ENCODE measurements around the gene LARGE2. TPM values are rescaled to one million over a fixed set of nuclear protein-coding genes. Genes with fewer than 3 reads are reported as not detected.

The LARGE2 gene
- not detected in 2 replicates for total RNA-seq (2014; rRNA removed; shearing (Covaris generic))
- not detected in 2 replicates for polyA plus RNA-seq (2016; fragmentation: Nextera tagmentation; extraction: Ambion mirVana)

DNA sequence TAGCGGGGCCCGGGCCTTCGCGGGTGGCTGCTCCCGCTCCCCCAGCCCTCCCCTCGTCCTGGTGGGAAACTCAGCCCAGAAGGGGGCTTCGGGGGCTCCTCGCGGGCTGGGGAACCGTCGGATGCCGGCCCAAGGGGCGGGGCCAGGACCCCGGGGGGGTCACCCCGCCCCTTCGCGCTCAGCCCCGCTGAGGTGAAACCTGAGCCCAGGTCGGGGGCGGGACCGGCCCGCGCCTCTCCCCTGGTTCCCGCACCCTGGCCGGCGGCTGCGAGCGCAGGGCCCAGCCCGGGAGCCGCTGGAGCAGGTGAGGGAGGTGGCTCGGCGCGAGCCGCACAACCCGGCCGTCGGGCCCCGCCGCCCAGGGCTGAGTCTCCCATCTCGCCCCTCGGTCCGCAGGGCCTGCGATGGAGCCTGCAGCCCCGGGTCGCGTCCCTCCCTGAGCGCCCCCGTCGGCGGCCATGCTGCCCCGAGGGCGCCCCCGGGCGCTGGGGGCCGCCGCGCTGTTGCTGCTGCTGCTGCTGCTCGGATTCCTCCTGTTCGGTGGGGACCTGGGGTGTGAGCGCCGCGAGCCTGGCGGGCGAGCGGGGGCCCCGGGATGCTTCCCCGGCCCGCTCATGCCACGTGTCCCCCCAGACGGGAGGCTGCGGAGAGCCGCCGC lies at the start of gene LARGE2:
TSS of gene LARGE2 (plus strand) at position 232 of the 658 bp plus-strand sequence. CDS start at position 459, 227 bp downstream.
- Histone ChIP-seq H3K27me3 (replicated peaks; ENCODE audit: insufficient read depth) (peaks cover 12% of the 10 kb centered on the region), H2AFZ (0 out of 2 replicates have a peak within 1 kb of the TSS, but pooled peaks have one; percentile 2), H3K9me3 (ENCODE audit: low read depth) (no peaks in the 10 kb centered on the region), H3F3A (ENCODE audit: insufficient read depth) (no peaks in the 10 kb centered on the region), H3K4me2 (ENCODE audit: unreplicated experiment) (no peak within 1 kb of the TSS), H3K9me2 (ENCODE audit: insufficient read depth) (no peaks in the 10 kb centered on the region), H3K36me3 (ENCODE audit: low read depth) (no peaks in the 10 kb centered on the region), H3K9ac (no peak within 1 kb of the TSS), H3K4me3 (no peak within 1 kb of the TSS), H3K79me2 (ENCODE audit: insufficient read depth) (peaks cover 1% of the 10 kb centered on the region), H3K4me1 (ENCODE audit: insufficient read depth) (no peaks in the 10 kb centered on the region), H4K20me1 (ENCODE audit: insufficient read depth) (no peaks in the 10 kb centered on the region), H3K27ac (no peak within 1 kb of the TSS)
- in situ Hi-C loops (cut with MboI): no loop called here
- WGBS, 2 experiments (ENCODE audit: low coverage in 1 of 2, low lambda C conversion rate in 2 of 2, missing lambda C conversion rate in 2 of 2): 9 to 10% methylated on average over 29 to 35 of the region's 73 CpGs
- no peak for DNase-seq
- no peak for TF ChIP-seq EZH2 (IDR thresholded peaks at IDR 0.05; ENCODE audit: insufficient read depth, poor library complexity, severe bottlenecking)
- TF ChIP-seq EZH2phosphoT487 (IDR thresholded peaks at IDR 0.05; ENCODE audit: insufficient read depth, low read depth): 0 out of 2 replicates have a peak, but pooled peaks have one; percentile 46

DNA sequence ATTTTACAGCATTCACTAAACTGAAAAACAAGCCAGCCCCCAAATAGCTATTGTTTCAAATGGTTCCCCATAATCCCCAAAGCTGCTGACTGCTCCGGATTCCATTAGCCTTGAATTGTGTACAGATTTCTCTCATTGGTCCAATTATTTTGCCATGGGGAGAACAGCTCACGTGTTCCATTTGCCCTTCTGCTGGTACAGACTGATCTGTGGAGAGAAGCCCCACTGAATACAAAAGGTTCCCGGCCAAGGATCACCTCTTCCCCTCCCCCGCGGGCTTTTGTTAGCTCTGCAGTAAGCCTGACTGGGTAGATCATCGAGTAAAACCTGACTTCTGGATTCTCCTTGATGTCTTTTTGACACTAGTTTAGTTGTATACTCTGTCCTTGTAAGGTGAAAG lies 46.1 kb upstream of the LARGE2 start:
- WGBS, 2 experiments (ENCODE audit: low coverage in 1 of 2, low lambda C conversion rate in 2 of 2, missing lambda C conversion rate in 2 of 2): 65% methylated on average over 6 of the region's 6 CpGs
- Histone ChIP-seq H4K20me1 (ENCODE audit: insufficient read depth) (no peaks in the 10 kb centered on the region), H3K27ac (no peak overlapping the region)

GRCh38 chr11:45877221-45877620 lies 45.2 kb upstream of the LARGE2 start:
- Histone ChIP-seq H2AFZ (no peak overlapping the region), H3K27me3 (replicated peaks; ENCODE audit: insufficient read depth) (no peaks in the 10 kb centered on the region), H3K36me3 (ENCODE audit: low read depth) (peaks cover 4% of the 10 kb centered on the region), H3K79me2 (ENCODE audit: insufficient read depth) (no peaks in the 10 kb centered on the region), H4K20me1 (ENCODE audit: insufficient read depth) (no peaks in the 10 kb centered on the region), H3K4me2 (ENCODE audit: unreplicated experiment) (no peak overlapping the region), H3K9me3 (ENCODE audit: low read depth) (no peaks in the 10 kb centered on the region), H3K27ac (no peak overlapping the region), H3K9ac (no peak overlapping the region), H3K9me2 (ENCODE audit: insufficient read depth) (no peaks in the 10 kb centered on the region), H3K4me1 (ENCODE audit: insufficient read depth) (peaks cover 21% of the 10 kb centered on the region), H3K4me3 (no peak overlapping the region), H3F3A (ENCODE audit: insufficient read depth) (peaks cover 16% of the 10 kb centered on the region)
- TF ChIP-seq EZH2phosphoT487 (IDR thresholded peaks at IDR 0.05; ENCODE audit: insufficient read depth, low read depth) (no peak), EZH2 (IDR thresholded peaks at IDR 0.05; ENCODE audit: insufficient read depth, poor library complexity, severe bottlenecking) (no peak)
- DNase-seq: no peak
- WGBS, 2 experiments (ENCODE audit: low coverage in 1 of 2, low lambda C conversion rate in 2 of 2, missing lambda C conversion rate in 2 of 2): 75 to 77% methylated on average over 8 of the region's 8 CpGs
- in situ Hi-C loops (cut with MboI): no loop called here

More for the DNA sequence above, 46.1 kb upstream of the LARGE2 start:
- Histone ChIP-seq H3K4me1 (ENCODE audit: insufficient read depth) (peaks cover 22% of the 10 kb centered on the region), H3K9me3 (ENCODE audit: low read depth) (no peaks in the 10 kb centered on the region), H3K4me2 (ENCODE audit: unreplicated experiment) (no peak overlapping the region), H3K27me3 (replicated peaks; ENCODE audit: insufficient read depth) (no peaks in the 10 kb centered on the region), H3K79me2 (ENCODE audit: insufficient read depth) (no peaks in the 10 kb centered on the region), H3K36me3 (ENCODE audit: low read depth) (peaks cover 4% of the 10 kb centered on the region), H2AFZ (no peak overlapping the region), H3K4me3 (no peak overlapping the region), H3K9me2 (ENCODE audit: insufficient read depth) (no peaks in the 10 kb centered on the region), H3F3A (ENCODE audit: insufficient read depth) (peaks cover 22% of the 10 kb centered on the region), H3K9ac (no peak overlapping the region)
- in situ Hi-C loops (cut with MboI): no loop called here
- DNase-seq: no peak
- no peak for TF ChIP-seq EZH2 (IDR thresholded peaks at IDR 0.05; ENCODE audit: insufficient read depth, poor library complexity, severe bottlenecking)
- TF ChIP-seq EZH2phosphoT487 (IDR thresholded peaks at IDR 0.05; ENCODE audit: insufficient read depth, low read depth): no peak

DNA sequence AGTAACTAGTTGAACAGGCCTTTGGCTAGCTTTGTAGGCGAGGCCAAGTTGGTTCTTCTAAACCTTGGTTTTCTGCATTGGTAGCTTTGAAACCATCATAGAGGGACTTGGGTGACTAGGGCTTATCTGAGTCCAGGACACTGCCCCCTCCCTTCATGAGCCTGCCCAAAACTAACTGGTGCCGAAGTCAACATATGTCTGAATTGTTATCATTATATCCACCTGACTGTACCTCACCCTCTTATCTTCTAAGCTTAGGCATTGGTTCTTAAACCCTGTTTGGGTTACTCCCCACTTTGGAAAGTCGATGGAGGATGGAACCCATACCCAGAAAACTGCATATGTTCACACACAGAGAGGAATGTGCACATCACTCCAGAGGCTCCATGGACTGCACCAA lies 44.6 kb upstream of the LARGE2 start:
- 70 to 71% methylated on average over 3 of the region's 3 CpGs for WGBS, 2 experiments (ENCODE audit: low coverage in 1 of 2, low lambda C conversion rate in 2 of 2, missing lambda C conversion rate in 2 of 2)
- TF ChIP-seq EZH2 (IDR thresholded peaks at IDR 0.05; ENCODE audit: insufficient read depth, poor library complexity, severe bottlenecking) (no peak), EZH2phosphoT487 (IDR thresholded peaks at IDR 0.05; ENCODE audit: insufficient read depth, low read depth) (no peak)
- in situ Hi-C loops (cut with MboI): no loop called here

More for the DNA sequence above, 44.6 kb upstream of the LARGE2 start:
- no peaks in the 10 kb centered on the region for H3K9me2 ChIP-seq (ENCODE audit: insufficient read depth)
- H3K4me2 ChIP-seq (ENCODE audit: unreplicated experiment): no peak overlapping the region
- no peaks in the 10 kb centered on the region for H3K79me2 ChIP-seq (ENCODE audit: insufficient read depth)
- no peaks in the 10 kb centered on the region for H3K9me3 ChIP-seq (ENCODE audit: low read depth)
- no peaks in the 10 kb centered on the region for H4K20me1 ChIP-seq (ENCODE audit: insufficient read depth)
- H3K27me3 ChIP-seq (replicated peaks; ENCODE audit: insufficient read depth): no peaks in the 10 kb centered on the region
- peaks cover 16% of the 10 kb centered on the region for H3K4me1 ChIP-seq (ENCODE audit: insufficient read depth)
- H3K4me3 ChIP-seq: no peak overlapping the region
- no peak overlapping the region for H3K27ac ChIP-seq
- peaks cover 4% of the 10 kb centered on the region for H3K36me3 ChIP-seq (ENCODE audit: low read depth)
- H2AFZ ChIP-seq: no peak overlapping the region
- DNase-seq: no peak
- H3K9ac ChIP-seq: no peak overlapping the region
- peaks cover 16% of the 10 kb centered on the region for H3F3A ChIP-seq (ENCODE audit: insufficient read depth)

All from GM23248 (cell line).